GM12873 (cell line): ENCODE measurements around the gene GALNT2.

Experiments
- TF ChIP-seq, protein P1 (sequence below): IDR thresholded peaks from 2 replicates; pipeline ENCODE4 v1.5.1; 2012; ENCODE audit warnings: low read depth, mild to moderate bottlenecking, moderate library complexity, low read length, control low read depth; ENCODE audit not compliant: insufficient read depth; ENCODE audit errors: missing control alignments

GALNT2 gene

DNA sequence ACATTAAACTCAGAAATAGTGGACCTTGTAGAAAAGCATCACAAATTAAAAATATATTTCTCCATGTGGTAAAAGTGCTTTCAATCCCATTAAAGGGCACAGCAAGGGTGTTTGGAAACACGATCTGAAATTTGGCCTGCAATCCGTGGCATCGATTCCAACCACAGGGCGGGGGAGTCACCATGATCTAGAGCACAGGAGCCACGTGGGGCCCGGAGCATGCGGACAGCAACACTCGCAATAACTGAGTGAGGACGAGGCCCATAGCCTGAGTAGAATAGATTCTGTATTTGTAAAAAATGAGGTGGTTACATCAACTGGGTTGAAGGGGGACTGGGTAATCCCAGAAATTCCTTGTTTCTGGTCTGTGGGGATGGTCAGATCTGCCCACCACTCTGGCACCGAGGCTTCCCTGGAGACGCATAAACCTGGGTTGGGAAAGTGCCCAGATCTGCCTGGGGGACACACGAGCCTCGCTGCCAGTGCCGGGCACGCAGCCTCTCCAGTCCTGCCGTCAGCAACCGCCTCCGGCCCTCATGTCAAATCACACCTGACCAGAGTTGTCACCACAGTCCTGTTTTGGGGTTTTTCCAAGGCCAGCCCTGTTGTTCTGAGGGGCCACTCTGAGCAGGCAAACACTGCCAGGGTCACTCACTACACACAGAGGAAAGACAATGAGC is 254.8 kb downstream of the GALNT2 start:
- TF ChIP-seq, protein P1, sequence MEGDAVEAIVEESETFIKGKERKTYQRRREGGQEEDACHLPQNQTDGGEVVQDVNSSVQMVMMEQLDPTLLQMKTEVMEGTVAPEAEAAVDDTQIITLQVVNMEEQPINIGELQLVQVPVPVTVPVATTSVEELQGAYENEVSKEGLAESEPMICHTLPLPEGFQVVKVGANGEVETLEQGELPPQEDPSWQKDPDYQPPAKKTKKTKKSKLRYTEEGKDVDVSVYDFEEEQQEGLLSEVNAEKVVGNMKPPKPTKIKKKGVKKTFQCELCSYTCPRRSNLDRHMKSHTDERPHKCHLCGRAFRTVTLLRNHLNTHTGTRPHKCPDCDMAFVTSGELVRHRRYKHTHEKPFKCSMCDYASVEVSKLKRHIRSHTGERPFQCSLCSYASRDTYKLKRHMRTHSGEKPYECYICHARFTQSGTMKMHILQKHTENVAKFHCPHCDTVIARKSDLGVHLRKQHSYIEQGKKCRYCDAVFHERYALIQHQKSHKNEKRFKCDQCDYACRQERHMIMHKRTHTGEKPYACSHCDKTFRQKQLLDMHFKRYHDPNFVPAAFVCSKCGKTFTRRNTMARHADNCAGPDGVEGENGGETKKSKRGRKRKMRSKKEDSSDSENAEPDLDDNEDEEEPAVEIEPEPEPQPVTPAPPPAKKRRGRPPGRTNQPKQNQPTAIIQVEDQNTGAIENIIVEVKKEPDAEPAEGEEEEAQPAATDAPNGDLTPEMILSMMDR = no peak

DNA sequence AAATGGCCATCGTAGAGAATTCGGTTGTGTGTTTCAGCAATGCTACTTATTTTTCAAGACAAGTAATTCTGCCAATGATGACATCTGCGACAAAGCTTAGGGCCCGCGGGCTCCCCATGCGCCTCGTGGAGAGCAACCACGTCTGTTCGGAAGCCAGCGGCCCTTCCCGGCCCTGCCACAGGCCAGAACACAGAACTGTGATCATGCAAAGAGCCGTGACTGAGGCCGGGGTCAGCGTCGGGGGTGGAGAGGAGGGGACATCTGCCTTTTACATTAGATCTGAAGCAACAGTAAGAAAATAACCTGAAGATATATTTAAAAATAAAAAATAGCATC is 255.4 kb downstream of the GALNT2 start:
- TF ChIP-seq, protein P1 = no peak

DNA sequence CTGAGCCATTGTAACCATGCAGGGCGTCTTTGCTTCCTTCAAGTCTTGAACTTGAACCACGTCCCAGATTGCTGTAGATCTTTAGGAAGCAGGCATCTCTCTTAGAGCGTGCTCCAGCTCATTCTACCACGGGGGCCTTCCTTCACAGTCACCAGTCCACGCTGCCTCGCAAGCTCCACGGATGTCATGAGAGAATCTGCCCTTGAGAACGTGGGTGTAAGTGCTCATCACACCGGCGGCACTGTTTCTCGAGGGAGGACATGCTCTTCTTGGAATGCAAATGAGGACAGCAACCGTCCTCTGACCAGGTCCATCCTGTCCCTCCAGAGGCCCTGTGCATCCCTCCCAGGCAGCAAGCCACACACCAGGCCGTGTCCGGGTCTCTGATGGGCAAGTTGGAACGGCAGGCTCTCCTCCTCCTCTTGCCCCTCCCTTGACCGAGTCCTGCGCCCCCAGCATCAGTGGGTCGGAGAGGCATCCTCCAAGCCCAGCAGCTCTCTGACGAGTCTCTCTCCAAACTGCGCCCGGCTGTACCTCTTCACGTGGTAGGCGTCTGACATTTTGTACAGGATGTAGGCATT is 256.0 kb downstream of the GALNT2 start:
- TF ChIP-seq, protein P1 = no peak

DNA sequence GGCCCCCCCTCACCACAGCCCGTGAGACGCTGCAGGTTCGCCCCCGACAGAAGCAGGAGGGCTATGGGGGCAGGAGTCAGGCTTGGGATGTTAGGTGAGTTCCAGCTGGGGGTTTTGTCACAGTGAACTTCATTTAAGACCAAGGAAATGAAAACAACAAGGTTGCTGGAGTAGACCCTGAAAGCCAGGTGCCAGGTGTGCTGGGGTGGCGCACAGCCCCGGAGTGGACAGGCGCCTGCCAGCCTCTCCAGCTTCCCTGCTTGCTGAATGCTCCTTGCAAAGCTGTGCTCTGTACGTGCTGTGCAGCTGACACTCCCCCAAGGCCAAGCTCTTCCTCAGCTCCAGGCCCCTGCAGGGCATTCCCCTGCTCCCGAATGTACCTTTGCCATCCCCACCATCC is 256.6 kb downstream of the GALNT2 start:
- TF ChIP-seq, protein P1 = no peak

DNA sequence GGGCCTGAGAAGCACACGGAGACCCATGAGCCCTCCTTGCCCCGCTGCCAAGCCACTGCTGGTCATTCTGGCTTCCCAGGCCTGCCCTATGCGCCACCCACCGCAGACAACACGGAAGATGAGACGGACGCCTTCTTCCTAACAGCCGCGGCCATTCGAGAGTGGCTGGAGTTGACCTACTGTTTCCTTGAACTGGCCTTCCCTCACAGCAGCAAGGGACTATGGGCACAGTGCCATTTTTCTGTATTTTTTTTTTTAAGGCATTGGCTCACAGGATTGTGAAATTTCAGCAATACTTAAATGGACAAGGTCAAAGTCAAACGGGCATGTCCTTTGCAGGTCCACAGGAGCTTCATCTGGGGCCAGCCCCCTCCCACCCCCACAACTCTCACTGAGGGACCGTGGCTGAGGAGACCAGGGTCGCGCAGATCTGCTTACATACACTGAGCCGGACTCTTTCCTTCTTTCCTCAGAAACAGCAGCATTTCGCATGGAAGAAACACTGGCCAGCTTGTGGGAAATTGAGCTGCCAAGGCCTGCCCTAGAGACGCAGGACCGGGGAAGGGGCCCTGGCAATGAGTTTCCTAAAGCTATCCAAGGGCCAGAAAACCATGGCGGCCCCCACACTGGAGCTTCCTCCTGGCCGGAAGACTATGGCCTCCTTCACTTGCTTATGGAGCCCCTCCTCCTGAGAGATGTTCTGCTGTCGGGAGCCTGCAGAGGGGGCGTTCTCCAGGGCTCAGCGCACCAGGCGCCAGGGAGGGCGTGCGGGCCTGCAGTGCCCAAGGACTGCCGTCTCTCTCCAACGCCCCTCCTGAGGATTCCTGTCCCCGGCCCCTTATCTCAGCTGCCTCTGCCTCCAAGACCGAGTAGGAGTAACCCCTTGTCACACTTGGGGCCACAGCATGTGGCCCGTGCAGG is 260.2 kb downstream of the GALNT2 start:
- TF ChIP-seq, protein P1 = no peak

DNA sequence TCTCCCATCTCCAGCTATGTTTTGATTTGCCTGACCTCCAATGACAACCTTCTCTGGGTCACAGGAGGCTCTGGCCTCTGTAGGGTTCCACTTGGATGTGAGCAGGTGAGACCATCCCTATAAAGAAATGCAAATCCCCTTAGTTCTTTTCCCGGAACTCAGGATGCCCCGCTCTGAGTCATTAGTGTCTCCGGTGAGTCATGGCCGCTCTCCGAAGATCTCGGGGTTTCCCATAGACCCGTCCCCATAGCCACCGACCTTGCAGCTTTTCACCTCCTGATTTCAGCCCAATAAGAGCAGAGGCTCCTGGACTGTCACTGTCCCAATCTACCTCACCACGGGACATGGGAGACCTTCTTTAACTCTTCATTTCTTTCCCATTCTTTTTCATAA is 260.9 kb downstream of the GALNT2 start:
- TF ChIP-seq, protein P1 = no peak

DNA sequence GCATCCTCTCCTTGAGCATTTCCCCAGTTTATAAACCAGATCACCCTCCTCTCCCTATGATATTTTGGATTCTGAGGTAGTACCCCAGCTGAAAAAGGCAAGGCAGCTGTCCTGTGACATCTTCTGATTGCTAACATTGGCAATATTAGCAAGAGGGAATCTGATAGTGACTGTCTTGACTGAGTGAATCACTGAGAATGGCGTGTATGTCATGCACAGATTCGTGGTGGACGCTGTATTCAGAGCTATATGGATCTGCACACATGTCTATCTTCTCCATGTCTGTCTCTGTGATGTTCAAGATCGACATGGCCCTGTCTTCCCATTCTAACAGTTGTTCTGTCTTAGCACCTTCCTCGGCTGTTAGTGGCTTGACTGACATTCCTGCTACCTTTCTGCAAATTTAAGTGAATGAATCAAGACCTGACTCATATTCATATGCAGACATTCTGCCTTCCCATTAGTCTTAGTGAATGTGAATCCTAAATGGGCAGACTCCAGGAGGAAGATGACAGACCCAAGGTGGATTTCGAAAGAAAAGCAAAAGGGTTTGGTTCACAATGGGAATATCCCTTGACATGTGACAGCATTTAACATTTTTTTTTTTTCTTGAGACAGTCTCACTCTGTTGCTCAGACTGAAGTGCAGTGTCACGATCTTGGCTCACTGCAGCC is 261.4 kb downstream of the GALNT2 start:
- TF ChIP-seq, protein P1 = no peak
